Esophagus squamous epithelium (tissue), 5 donors: Measurements from ENCODE around the gene PLA1A. TPM values are rescaled to one million over a fixed set of nuclear protein-coding genes. Genes with fewer than 3 reads are reported as not detected.

ENCODE experiments used
- DNase-seq: peaks from one replicate; lab custom pipeline; 2025; lab: John Stamatoyannopoulos, UW
- H3K27ac ChIP-seq, 4 donors: fragments of 200-600 bp; sonication (generic); one replicate each; pipeline ENCODE4 v1.5.1; 2016 to 2019; ENCODE audit warnings: mild to moderate bottlenecking in 1 of 4
- H3K27me3 ChIP-seq, 4 donors: fragments of 200-600 bp; sonication (generic); 1 replicate in 3 of 4; 2 replicates in 1 of 4; pipeline versions ENCODE4 v1.5.1 to v1.6.0; 2017 to 2021; ENCODE audit warnings: antibody characterized with exemption in 1 of 4
- H3K36me3 ChIP-seq, 3 donors: fragments of 200-600 bp; sonication (generic); one replicate each; pipeline ENCODE4 v1.5.1; 2016 to 2019
- H3K4me1 ChIP-seq, 3 donors: fragments of 200-600 bp; sonication (generic); one replicate each; pipeline ENCODE4 v1.5.1; 2017 to 2019
- H3K4me3 ChIP-seq, 4 donors: fragments of 200-600 bp; sonication (generic); 1 replicate in 3 of 4; 2 replicates in 1 of 4; pipeline ENCODE4 v1.5.1; 2016 to 2019; ENCODE audit warnings: mild to moderate bottlenecking in 2 of 4, moderate library complexity in 1 of 4
- H3K9me3 ChIP-seq, 3 donors: fragments of 200-600 bp; sonication (generic); one replicate each; pipeline ENCODE4 v1.5.1; 2016 to 2019
- CTCF ChIP-seq, 6 experiments: fragments of 450-650 bp in 4 of 6; fragments of 200-600 bp in 2 of 6; sonication (generic) in 2 of 6; IDR thresholded peaks; one replicate each; pipeline ENCODE4 v1.5.1; 2016 to 2019; ENCODE audit warnings: antibody characterized with exemption in 6 of 6, mild to moderate bottlenecking in 4 of 6, moderate library complexity in 4 of 6
- POLR2A ChIP-seq, 4 donors: fragments of 450-650 bp; IDR thresholded peaks; one replicate each; pipeline ENCODE4 v1.6.1; 2017; ENCODE audit warnings: antibody characterized with exemption in 4 of 4, mild to moderate bottlenecking in 4 of 4, moderate library complexity in 3 of 4
- WGBS, 2 donors: methylation state at CpG; one replicate each; pipeline ENCODE4 v1.1.5; 2018; 5-methylcytosine and 5-hydroxymethylcytosine counted together
- intact Hi-C: fragments of 100-400 bp; cut with DNase I; formaldehyde crosslinking; loops from one replicate; pipeline ENCODE4 v1.15.0; 2022
- total RNA-seq, 4 donors: library from RNA; depleted of rRNA; stranded (reverse); fragments of >200 nt; gene quantifications; one replicate each; pipeline ENCODE4 v1.1.0, GENCODE V29; 2016
- donor health status: DM: yes; HTN: yes; CAD: no.

Gene PLA1A
- total RNA-seq, 4 donors from 2014 or later, result 0.41 to 1.5 (median 0.79) TPM; not detected in 1

- H3K27me3 ChIP-seq, result no peaks in the 10 kb centered on the region
- no CpG with 5 or more reads among the region's 1 CpG for WGBS, 2 donors
- H3K9me3 ChIP-seq, result no peaks in the 10 kb centered on the region
- H3K4me1 ChIP-seq, result no peaks in the 10 kb centered on the region
- TF ChIP-seq CTCF (IDR thresholded peaks at IDR 0.05), result no peak
- TF ChIP-seq POLR2A (IDR thresholded peaks at IDR 0.05), result no peak
- H3K36me3 ChIP-seq, result no peaks in the 10 kb centered on the region
- intact Hi-C loops, result no loop called here
- no peak for DNase-seq
- H3K4me3 ChIP-seq, result no peak overlapping the region
- no peak overlapping the region for H3K27ac ChIP-seq
Measured at GRCh38 chr3:119604878-119605277, 7.2 kb downstream of the PLA1A start.

GRCh38 chr3:119608405-119609000 is 10.8 kb downstream of the PLA1A start:
- TF ChIP-seq CTCF (IDR thresholded peaks at IDR 0.05), result no peak
- TF ChIP-seq POLR2A (IDR thresholded peaks at IDR 0.05), result no peak
- WGBS, 2 donors, result 57 to 83% methylated on average over 5 to 6 of the region's 6 CpGs
- no peak overlapping the region for H3K4me3 ChIP-seq
- no peaks in the 10 kb centered on the region for H3K4me1 ChIP-seq
- intact Hi-C loops, result no loop called here
- no peaks in the 10 kb centered on the region for H3K36me3 ChIP-seq
- DNase-seq, result no peak
- H3K27ac ChIP-seq, result no peak overlapping the region
- no peaks in the 10 kb centered on the region for H3K9me3 ChIP-seq
- H3K27me3 ChIP-seq, result no peaks in the 10 kb centered on the region

- WGBS, 2 donors, result 25 to 28% methylated on average over 5 of the region's 6 CpGs
- Histone ChIP-seq H3K9me3 (no peaks in the 10 kb centered on the region), H3K27ac (no peak overlapping the region), H3K27me3 (no peaks in the 10 kb centered on the region), H3K36me3 (no peaks in the 10 kb centered on the region), H3K4me1 (no peaks in the 10 kb centered on the region), H3K4me3 (no peak overlapping the region)
- DNase-seq, result no peak
- intact Hi-C loops, result no loop called here
- no peak for TF ChIP-seq POLR2A (IDR thresholded peaks at IDR 0.05)
- TF ChIP-seq CTCF (IDR thresholded peaks at IDR 0.05), result no peak
Measured at GRCh38 chr3:119609301-119609700, 11.6 kb downstream of the PLA1A start.

GRCh38 chr3:119611664-119612063 is 14.0 kb downstream of the PLA1A start:
- Histone ChIP-seq H3K36me3 (no peaks in the 10 kb centered on the region), H3K9me3 (no peaks in the 10 kb centered on the region), H3K4me3 (no peak overlapping the region), H3K27ac (no peak overlapping the region), H3K4me1 (no peaks in the 10 kb centered on the region), H3K27me3 (no peaks in the 10 kb centered on the region)
- WGBS, 2 donors, result 93 to 96% methylated on average over 1 of the region's 1 CpG
- intact Hi-C loops, result no loop called here
- no peak for DNase-seq
- TF ChIP-seq CTCF (IDR thresholded peaks at IDR 0.05), result no peak
- no peak for TF ChIP-seq POLR2A (IDR thresholded peaks at IDR 0.05)

DNA sequence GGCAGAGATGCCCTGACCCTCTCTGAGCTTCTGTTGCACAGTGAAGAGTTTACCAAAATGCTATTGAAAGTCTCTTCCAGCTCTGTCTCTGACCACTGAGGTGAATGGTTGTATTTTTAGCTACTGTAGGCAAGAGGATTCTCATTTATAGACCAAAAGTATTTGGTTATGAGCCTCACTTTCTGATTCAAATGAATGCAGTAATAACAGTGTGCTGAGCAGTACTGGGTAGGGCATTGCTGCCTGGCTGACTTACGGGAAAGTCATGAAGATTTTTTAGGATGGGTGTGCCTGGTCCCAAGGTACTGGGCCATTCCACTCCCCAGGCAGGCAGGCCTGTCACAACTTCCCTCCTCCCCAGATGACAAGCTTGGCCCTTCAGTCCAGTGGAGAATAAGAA is 15.5 kb downstream of the PLA1A start:
- no peaks in the 10 kb centered on the region for H3K4me1 ChIP-seq
- DNase-seq, result no peak
- intact Hi-C loops, result no loop called here
- no peak overlapping the region for H3K4me3 ChIP-seq
- no peaks in the 10 kb centered on the region for H3K9me3 ChIP-seq
- H3K27me3 ChIP-seq, result no peaks in the 10 kb centered on the region
- no peak for TF ChIP-seq CTCF (IDR thresholded peaks at IDR 0.05)
- TF ChIP-seq POLR2A (IDR thresholded peaks at IDR 0.05), result no peak
- no peak overlapping the region for H3K27ac ChIP-seq
- WGBS, 2 donors, result 89 to 100% methylated on average over 1 of the region's 1 CpG
- H3K36me3 ChIP-seq, result no peaks in the 10 kb centered on the region
